Neural progenitor cell (in vitro differentiated cells): ENCODE measurements around the gene KCNJ10. TPM values are rescaled to one million over a fixed set of nuclear protein-coding genes. Genes with fewer than 3 reads are reported as not detected.

ENCODE experiments used
- DNase-seq: peaks from one replicate; pipeline ENCODE4 v3.0.0-alpha.2; 2016; ENCODE audit warnings: low spot score
- H2AFZ ChIP-seq: fragments of 200-600 bp; sonication (generic); replicated peaks from 2 replicates; pipeline ENCODE4 v1.6.1; 2016; ENCODE audit warnings: antibody characterized with exemption
- H3F3A ChIP-seq: fragments of 200-600 bp; sonication (generic); 2 replicates; pipeline ENCODE4 v1.6.1; 2016; ENCODE audit warnings: antibody characterized with exemption, low read depth
- H3K27ac ChIP-seq: fragments of 200-600 bp; sonication (generic); 2 replicates; pipeline ENCODE4 v1.5.1; 2016; ENCODE audit warnings: mild to moderate bottlenecking
- H3K27me3 ChIP-seq: fragments of 200-600 bp; sonication (generic); 2 replicates; pipeline ENCODE4 v1.6.1; 2016; ENCODE audit warnings: mild to moderate bottlenecking, moderate library complexity
- H3K36me3 ChIP-seq: fragments of 200-600 bp; sonication (generic); 2 replicates; pipeline ENCODE4 v1.5.1; 2016
- H3K4me1 ChIP-seq: fragments of 200-600 bp; sonication (generic); 2 replicates; pipeline ENCODE4 v1.6.1; 2016; ENCODE audit warnings: mixed run types
- H3K4me2 ChIP-seq: fragments of 200-600 bp; sonication (generic); 2 replicates; pipeline ENCODE4 v1.6.1; 2016
- H3K4me3 ChIP-seq: fragments of 200-600 bp; sonication (generic); 2 replicates; pipeline ENCODE4 v1.5.1; 2016
- H3K79me2 ChIP-seq: fragments of 200-600 bp; sonication (generic); 2 replicates; pipeline ENCODE4 v1.6.1; 2016; ENCODE audit warnings: low read depth
- H3K9ac ChIP-seq: fragments of 200-600 bp; sonication (generic); 2 replicates; pipeline ENCODE4 v1.6.1; 2016
- H3K9me3 ChIP-seq: fragments of 200-600 bp; sonication (generic); 2 replicates; pipeline ENCODE4 v1.5.1; 2016; ENCODE audit warnings: low read depth
- H4K20me1 ChIP-seq: fragments of 200-600 bp; sonication (generic); 2 replicates; pipeline ENCODE4 v1.6.1; 2016; ENCODE audit warnings: low read depth
- H3K27ac Mint-ChIP-seq: 3 replicates; pipeline ENCODE4 v1.8.0; 2021; ENCODE audit warnings: mixed read lengths
- H3K27me3 Mint-ChIP-seq: 2 replicates; pipeline ENCODE4 v1.8.0; 2022; ENCODE audit warnings: low read depth, mild to moderate bottlenecking, inconsistent platforms, moderate library complexity, mixed read lengths; ENCODE audit not compliant: insufficient read depth
- H3K36me3 Mint-ChIP-seq: 3 replicates; pipeline ENCODE4 v1.8.0; 2021; ENCODE audit warnings: mixed read lengths
- H3K4me1 Mint-ChIP-seq: 3 replicates; pipeline ENCODE4 v1.8.0; 2021; ENCODE audit warnings: mixed read lengths
- H3K4me3 Mint-ChIP-seq: 3 replicates; pipeline ENCODE4 v1.8.0; 2021; ENCODE audit warnings: mild to moderate bottlenecking, moderate library complexity, mixed read lengths
- H3K9me3 Mint-ChIP-seq: 3 replicates; pipeline ENCODE4 v1.8.0; 2020; ENCODE audit warnings: mixed read lengths
- EZH2 ChIP-seq: fragments of 200-600 bp; sonication (generic); IDR thresholded peaks from 2 replicates; pipeline ENCODE4 v1.6.1; 2017; ENCODE audit warnings: antibody characterized with exemption, mild to moderate bottlenecking, moderate library complexity
- EZH2phosphoT487 ChIP-seq: fragments of 200-600 bp; sonication (generic); IDR thresholded peaks from 2 replicates; pipeline ENCODE4 v1.6.1; 2017; ENCODE audit warnings: antibody characterized with exemption
- total RNA-seq: library from RNA; depleted of rRNA; stranded (reverse); fragments of >200 nt; gene quantifications from 2 replicates; pipeline ENCODE4 v1.2.3, GENCODE V29; 2015; ENCODE audit warnings: low replicate concordance
- TF ChIP-seq, protein P1 (sequence below): fragments of 200-600 bp; sonication (generic); IDR thresholded peaks from 2 replicates; pipeline ENCODE4 v1.5.1; 2017; ENCODE audit warnings: antibody characterized with exemption, mild to moderate bottlenecking

KCNJ10 gene
- total RNA-seq, 1 donor from 2014 or later: not detected

GRCh38 chr1:160074865-160075264, 4.9 kb upstream of the KCNJ10 start:
- H3K27ac Mint-ChIP-seq: no peak overlapping the region
- Histone ChIP-seq H3K9ac (no peak overlapping the region), H3K4me3 (no peak overlapping the region), H2AFZ (no peak overlapping the region), H3K4me2 (no peak overlapping the region), H4K20me1 (no peaks in the 10 kb centered on the region), H3K4me1 (no peaks in the 10 kb centered on the region), H3K9me3 (no peaks in the 10 kb centered on the region), H3K27ac (no peak overlapping the region), H3K36me3 (no peaks in the 10 kb centered on the region), H3K27me3 (peaks cover 80% of the 10 kb centered on the region), H3F3A (peaks cover 10% of the 10 kb centered on the region), H3K79me2 (no peaks in the 10 kb centered on the region)
- no peak for TF ChIP-seq EZH2
- TF ChIP-seq, protein P1, sequence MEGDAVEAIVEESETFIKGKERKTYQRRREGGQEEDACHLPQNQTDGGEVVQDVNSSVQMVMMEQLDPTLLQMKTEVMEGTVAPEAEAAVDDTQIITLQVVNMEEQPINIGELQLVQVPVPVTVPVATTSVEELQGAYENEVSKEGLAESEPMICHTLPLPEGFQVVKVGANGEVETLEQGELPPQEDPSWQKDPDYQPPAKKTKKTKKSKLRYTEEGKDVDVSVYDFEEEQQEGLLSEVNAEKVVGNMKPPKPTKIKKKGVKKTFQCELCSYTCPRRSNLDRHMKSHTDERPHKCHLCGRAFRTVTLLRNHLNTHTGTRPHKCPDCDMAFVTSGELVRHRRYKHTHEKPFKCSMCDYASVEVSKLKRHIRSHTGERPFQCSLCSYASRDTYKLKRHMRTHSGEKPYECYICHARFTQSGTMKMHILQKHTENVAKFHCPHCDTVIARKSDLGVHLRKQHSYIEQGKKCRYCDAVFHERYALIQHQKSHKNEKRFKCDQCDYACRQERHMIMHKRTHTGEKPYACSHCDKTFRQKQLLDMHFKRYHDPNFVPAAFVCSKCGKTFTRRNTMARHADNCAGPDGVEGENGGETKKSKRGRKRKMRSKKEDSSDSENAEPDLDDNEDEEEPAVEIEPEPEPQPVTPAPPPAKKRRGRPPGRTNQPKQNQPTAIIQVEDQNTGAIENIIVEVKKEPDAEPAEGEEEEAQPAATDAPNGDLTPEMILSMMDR: no peak
- no peak for TF ChIP-seq EZH2phosphoT487
- H3K36me3 Mint-ChIP-seq: no peaks in the 10 kb centered on the region
- H3K4me1 Mint-ChIP-seq: peaks cover 20% of the 10 kb centered on the region
- peaks cover 11% of the 10 kb centered on the region for H3K27me3 Mint-ChIP-seq
- no peaks in the 10 kb centered on the region for H3K9me3 Mint-ChIP-seq
- H3K4me3 Mint-ChIP-seq: no peak overlapping the region
- no peak for DNase-seq

- no peak overlapping the region for H3K4me2 ChIP-seq
- no peaks in the 10 kb centered on the region for H3K36me3 ChIP-seq
- H3F3A ChIP-seq: peaks cover 14% of the 10 kb centered on the region
- no peaks in the 10 kb centered on the region for H3K79me2 ChIP-seq
- peaks cover 10% of the 10 kb centered on the region for H3K4me1 ChIP-seq
- Mint-ChIP-seq H3K27ac (no peak overlapping the region), H3K36me3 (no peaks in the 10 kb centered on the region), H3K9me3 (no peaks in the 10 kb centered on the region), H3K4me3 (no peak overlapping the region), H3K4me1 (peaks cover 29% of the 10 kb centered on the region), H3K27me3 (peaks cover 22% of the 10 kb centered on the region)
- no peak overlapping the region for H3K4me3 ChIP-seq
- no peak overlapping the region for H2AFZ ChIP-seq
- H3K27me3 ChIP-seq: peaks cover 90% of the 10 kb centered on the region
- H3K9me3 ChIP-seq: no peaks in the 10 kb centered on the region
- TF ChIP-seq EZH2phosphoT487 (no peak), EZH2 (no peak)
- TF ChIP-seq, protein P1: no peak
- DNase-seq: no peak
- no peak overlapping the region for H3K9ac ChIP-seq
- H4K20me1 ChIP-seq: no peaks in the 10 kb centered on the region
- no peak overlapping the region for H3K27ac ChIP-seq
These were observed 1.3 kb upstream of the KCNJ10 start for GRCh38 chr1:160071289-160071688.

DNA sequence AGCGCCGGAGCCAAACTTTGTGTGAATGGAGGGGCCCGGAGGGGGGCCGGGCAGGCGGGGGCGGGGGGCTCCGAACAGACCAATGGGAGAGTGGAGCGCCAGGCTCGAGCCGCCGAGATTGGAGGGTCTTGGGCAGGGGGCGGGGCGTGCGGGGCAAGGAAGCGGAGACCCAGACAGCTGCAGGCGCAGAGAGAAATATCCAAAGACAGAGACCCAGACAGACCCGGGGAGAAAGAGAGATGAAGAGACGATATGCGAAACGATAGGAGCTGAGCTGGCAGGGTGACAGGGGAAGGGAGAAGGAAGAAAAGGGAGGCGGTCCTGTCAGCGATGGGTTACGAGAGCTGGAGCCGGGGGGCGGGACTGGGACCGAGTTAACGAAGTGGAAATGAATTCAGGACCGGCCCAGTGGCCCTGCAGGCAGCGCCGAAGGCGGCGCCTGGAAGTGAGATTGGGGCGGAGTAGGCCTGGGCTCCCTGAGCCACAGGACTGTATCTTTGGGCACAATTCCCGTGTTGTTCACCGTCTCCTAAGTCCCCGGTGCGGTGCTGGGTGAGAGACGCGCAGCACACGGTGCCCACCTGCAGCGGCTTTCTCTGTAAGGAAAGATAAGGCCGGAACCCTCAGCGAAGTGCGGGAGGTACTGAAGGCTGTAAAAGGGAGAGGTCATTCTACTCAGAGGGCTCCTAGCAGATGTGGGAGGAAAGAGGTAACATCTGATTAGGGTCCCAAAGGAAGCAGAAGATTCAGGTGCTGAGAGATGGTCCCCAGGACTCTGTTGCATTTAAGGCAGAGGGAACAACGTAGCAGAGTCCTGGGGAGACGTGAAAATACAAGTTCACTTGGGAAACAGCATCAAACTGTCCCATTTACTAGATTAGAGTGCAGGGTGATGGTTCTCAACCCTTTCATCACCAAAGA, 543 bp upstream of the KCNJ10 start:
- H3K27ac Mint-ChIP-seq: no peak overlapping the region
- no peaks in the 10 kb centered on the region for H3K79me2 ChIP-seq
- peak; percentile 93 for DNase-seq

More for the DNA sequence above, 543 bp upstream of the KCNJ10 start:
- H4K20me1 ChIP-seq: no peaks in the 10 kb centered on the region
- no peaks in the 10 kb centered on the region for H3K9me3 Mint-ChIP-seq
- H3K4me1 Mint-ChIP-seq: peaks cover 25% of the 10 kb centered on the region
- peak; percentile 39 for TF ChIP-seq EZH2
- no peak for TF ChIP-seq EZH2phosphoT487
- TF ChIP-seq, protein P1: no peak
- peak overlapping the region; percentile 66 for H2AFZ ChIP-seq
- H3K27me3 ChIP-seq: peaks cover 83% of the 10 kb centered on the region
- H3K36me3 Mint-ChIP-seq: no peaks in the 10 kb centered on the region
- H3K4me3 ChIP-seq: peak overlapping the region; percentile 52
- H3K9me3 ChIP-seq: no peaks in the 10 kb centered on the region
- no peaks in the 10 kb centered on the region for H3K36me3 ChIP-seq
- H3K4me1 ChIP-seq: peaks cover 10% of the 10 kb centered on the region
- peaks cover 22% of the 10 kb centered on the region for H3K27me3 Mint-ChIP-seq
- H3K27ac ChIP-seq: no peak overlapping the region
- H3K4me2 ChIP-seq: peak overlapping the region; percentile 71
- H3K9ac ChIP-seq: no peak overlapping the region
- H3K4me3 Mint-ChIP-seq: peak overlapping the region; percentile 88
- peaks cover 14% of the 10 kb centered on the region for H3F3A ChIP-seq
